ENCODE data around the gene JMJD8.

GRCh38 chr16:726188-726437, 42.0 kb upstream of the JMJD8 start:
- TF ChIP-seq NR2F2 (IDR thresholded peaks at IDR 0.05), result no peak
- no peak for TF ChIP-seq CTCF (IDR thresholded peaks at IDR 0.05; ENCODE audit: low read depth, low read length, missing input control)
- TF ChIP-seq MAX (IDR thresholded peaks at IDR 0.05), result no peak
- TF ChIP-seq REST (IDR thresholded peaks at IDR 0.05), result no peak
- TF ChIP-seq RAD21 (IDR thresholded peaks at IDR 0.05), result no peak
- no peak for TF ChIP-seq ZBTB33 (IDR thresholded peaks at IDR 0.05)
- no peak for TF ChIP-seq GABPA (IDR thresholded peaks at IDR 0.05 in 1 of 2, conservative IDR thresholded peaks at IDR 0.05 in 1 of 2)
- TF ChIP-seq TAF1 (conservative IDR thresholded peaks at IDR 0.05), result no peak
- no peak for TF ChIP-seq YY1 (IDR thresholded peaks at IDR 0.05)
- no peak for TF ChIP-seq EGR1 (IDR thresholded peaks at IDR 0.05; ENCODE audit: low read depth in 2 of 2)
- TF ChIP-seq ATF3 (IDR thresholded peaks at IDR 0.05), result no peak
- no peak for TF ChIP-seq FOXA1 (IDR thresholded peaks at IDR 0.05)
